Hepatocyte (in vitro differentiated cells): ENCODE data around the gene ENOX1. TPM values are rescaled to one million over a fixed set of nuclear protein-coding genes. Genes with fewer than 3 reads are reported as not detected.
A peak's percentile ranks its signal among the peaks of the same experiment; 100 is the strongest.

ENCODE experiments used
- DNase-seq: peaks from one replicate; pipeline ENCODE4 v3.0.0-alpha.2; 2016; ENCODE audit warnings: low spot score
- H2AFZ ChIP-seq: fragments of 200-600 bp; sonication (generic); 2 replicates; pipeline ENCODE4 v1.6.0; 2016; ENCODE audit warnings: antibody characterized with exemption, mild to moderate bottlenecking
- H3K27ac ChIP-seq: fragments of 200-600 bp; sonication (generic); 2 replicates; pipeline ENCODE4 v1.5.1; 2016; ENCODE audit warnings: mild to moderate bottlenecking
- H3K27me3 ChIP-seq: fragments of 200-600 bp; sonication (generic); 2 replicates; pipeline ENCODE4 v1.6.1; 2016
- H3K36me3 ChIP-seq: fragments of 200-600 bp; sonication (generic); replicated peaks from 2 replicates; pipeline ENCODE4 v1.5.1; 2016; ENCODE audit warnings: low read depth; ENCODE audit not compliant: insufficient read depth
- H3K4me1 ChIP-seq: fragments of 200-600 bp; sonication (generic); 2 replicates; pipeline ENCODE4 v1.5.1; 2016; ENCODE audit warnings: mild to moderate bottlenecking, moderate library complexity; ENCODE audit not compliant: insufficient read depth
- H3K4me2 ChIP-seq: fragments of 200-600 bp; sonication (generic); 2 replicates; pipeline ENCODE4 v1.6.0; 2016
- H3K4me3 ChIP-seq: fragments of 200-600 bp; sonication (generic); 2 replicates; pipeline ENCODE4 v1.5.1; 2016; ENCODE audit warnings: mild to moderate bottlenecking
- H3K79me2 ChIP-seq: fragments of 200-600 bp; sonication (generic); 2 replicates; pipeline ENCODE4 v1.6.0; 2017; ENCODE audit warnings: mild to moderate bottlenecking
- H3K9me2 ChIP-seq: fragments of 200-600 bp; sonication (generic); replicated peaks from 2 replicates; pipeline ENCODE4 v1.6.0; 2017; ENCODE audit warnings: mild to moderate bottlenecking; ENCODE audit not compliant: insufficient read depth
- H3K9me3 ChIP-seq: fragments of 200-600 bp; sonication (generic); 2 replicates; pipeline ENCODE4 v1.5.1; 2016; ENCODE audit warnings: low read depth, mild to moderate bottlenecking
- H4K20me1 ChIP-seq: fragments of 200-600 bp; sonication (generic); 2 replicates; pipeline ENCODE4 v1.6.0; 2016; ENCODE audit warnings: mild to moderate bottlenecking; ENCODE audit not compliant: insufficient read depth, poor library complexity, severe bottlenecking
- EZH2 ChIP-seq: fragments of 200-600 bp; sonication (generic); IDR thresholded peaks from 2 replicates; pipeline ENCODE4 v1.6.1; 2016; ENCODE audit warnings: antibody characterized with exemption, mild to moderate bottlenecking, borderline replicate concordance
- EZH2phosphoT487 ChIP-seq: fragments of 200-600 bp; sonication (generic); IDR thresholded peaks from one replicate; pipeline ENCODE4 v1.6.1; 2018; ENCODE audit warnings: antibody characterized with exemption, mild to moderate bottlenecking, low read depth, moderate library complexity; ENCODE audit not compliant: unreplicated experiment, severe bottlenecking
- WGBS: methylation state at CpG from one replicate; pipeline ENCODE4 v1.1.6; 2016; ENCODE audit warnings: low lambda C conversion rate; ENCODE audit errors: missing lambda C conversion rate; 5-methylcytosine and 5-hydroxymethylcytosine counted together
- polyA plus RNA-seq: library from polyadenylated mRNA; unstranded; fragments of >200 nt; fragmentation: Nextera tagmentation; extraction: Ambion mirVana; gene quantifications from 2 replicates; pipeline ENCODE4 v1.2.1, GENCODE V29; 2016
- total RNA-seq: library from RNA; depleted of rRNA; stranded (reverse); fragments of >200 nt; gene quantifications from 2 replicates; pipeline ENCODE4 v1.2.3, GENCODE V29; 2014
- TF ChIP-seq, protein P1 (sequence below): fragments of 200-600 bp; sonication (generic); IDR thresholded peaks from 2 replicates; pipeline ENCODE4 v1.5.1; 2016; ENCODE audit warnings: antibody characterized with exemption, mild to moderate bottlenecking; ENCODE audit not compliant: poor library complexity

ENOX1 gene
- total and polyA plus RNA-seq, 2 experiments from 2014 or later: 2.4 to 4.0 TPM

DNA sequence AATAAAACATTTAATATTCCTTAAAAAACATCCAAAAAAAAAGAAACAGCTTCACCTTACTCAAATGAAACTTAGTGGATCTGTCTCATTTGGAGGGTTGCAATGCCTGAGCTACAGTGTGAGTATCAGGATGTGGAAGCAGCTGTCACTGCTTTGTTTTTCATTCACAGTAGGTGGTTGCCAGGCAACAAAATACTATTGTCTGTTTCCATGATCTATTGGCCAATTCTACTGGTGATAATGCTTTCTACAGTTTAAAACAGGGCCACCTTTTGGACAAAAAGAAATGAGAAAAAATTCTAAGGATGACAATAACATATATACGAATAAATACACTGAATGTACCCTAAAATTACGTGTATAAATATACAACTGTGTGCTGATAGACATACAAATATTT is 3.0 kb downstream of the ENOX1 start:
- no peak for TF ChIP-seq EZH2
- TF ChIP-seq, protein P1, sequence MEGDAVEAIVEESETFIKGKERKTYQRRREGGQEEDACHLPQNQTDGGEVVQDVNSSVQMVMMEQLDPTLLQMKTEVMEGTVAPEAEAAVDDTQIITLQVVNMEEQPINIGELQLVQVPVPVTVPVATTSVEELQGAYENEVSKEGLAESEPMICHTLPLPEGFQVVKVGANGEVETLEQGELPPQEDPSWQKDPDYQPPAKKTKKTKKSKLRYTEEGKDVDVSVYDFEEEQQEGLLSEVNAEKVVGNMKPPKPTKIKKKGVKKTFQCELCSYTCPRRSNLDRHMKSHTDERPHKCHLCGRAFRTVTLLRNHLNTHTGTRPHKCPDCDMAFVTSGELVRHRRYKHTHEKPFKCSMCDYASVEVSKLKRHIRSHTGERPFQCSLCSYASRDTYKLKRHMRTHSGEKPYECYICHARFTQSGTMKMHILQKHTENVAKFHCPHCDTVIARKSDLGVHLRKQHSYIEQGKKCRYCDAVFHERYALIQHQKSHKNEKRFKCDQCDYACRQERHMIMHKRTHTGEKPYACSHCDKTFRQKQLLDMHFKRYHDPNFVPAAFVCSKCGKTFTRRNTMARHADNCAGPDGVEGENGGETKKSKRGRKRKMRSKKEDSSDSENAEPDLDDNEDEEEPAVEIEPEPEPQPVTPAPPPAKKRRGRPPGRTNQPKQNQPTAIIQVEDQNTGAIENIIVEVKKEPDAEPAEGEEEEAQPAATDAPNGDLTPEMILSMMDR: no peak
- no peak for TF ChIP-seq EZH2phosphoT487
- DNase-seq: peak; percentile 28
- no peaks in the 10 kb centered on the region for H3K79me2 ChIP-seq
- no peaks in the 10 kb centered on the region for H4K20me1 ChIP-seq
- H3K9me2 ChIP-seq: no peaks in the 10 kb centered on the region
- H3K27ac ChIP-seq: no peak overlapping the region
- no peak overlapping the region for H3K4me2 ChIP-seq
- WGBS: 82% methylated on average over 2 of the region's 2 CpGs
- H3K9me3 ChIP-seq: no peaks in the 10 kb centered on the region
- H2AFZ ChIP-seq: no peak overlapping the region
- H3K36me3 ChIP-seq: no peaks in the 10 kb centered on the region
- peaks cover 15% of the 10 kb centered on the region for H3K27me3 ChIP-seq
- H3K4me3 ChIP-seq: no peak overlapping the region
- peaks cover 7% of the 10 kb centered on the region for H3K4me1 ChIP-seq

DNA sequence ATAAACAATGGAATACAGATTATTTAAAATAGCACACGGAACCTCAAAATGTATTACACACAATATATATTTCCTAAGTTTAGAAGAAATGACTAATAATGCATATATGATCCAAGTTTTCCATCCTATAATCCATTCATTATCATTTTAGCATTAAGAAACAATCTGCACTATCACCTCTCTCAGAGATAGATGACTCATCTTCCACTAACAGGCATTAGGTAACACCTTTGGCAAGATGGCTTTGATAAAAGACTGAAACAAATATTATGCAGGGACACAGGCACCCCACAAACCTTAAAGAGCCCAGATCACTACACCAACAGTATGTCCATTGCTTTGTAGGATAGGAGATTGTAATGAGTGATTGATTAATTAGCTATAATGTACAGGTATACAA is 4.1 kb downstream of the ENOX1 start:
- no peaks in the 10 kb centered on the region for H4K20me1 ChIP-seq
- H2AFZ ChIP-seq: no peak overlapping the region
- H3K9me2 ChIP-seq: no peaks in the 10 kb centered on the region
- no peaks in the 10 kb centered on the region for H3K9me3 ChIP-seq
- no peak overlapping the region for H3K27ac ChIP-seq
- no peaks in the 10 kb centered on the region for H3K36me3 ChIP-seq
- H3K4me2 ChIP-seq: no peak overlapping the region
- H3K27me3 ChIP-seq: peaks cover 9% of the 10 kb centered on the region
- H3K4me3 ChIP-seq: no peak overlapping the region
- TF ChIP-seq EZH2 (no peak), EZH2phosphoT487 (no peak)
- TF ChIP-seq, protein P1: no peak
- no peak for DNase-seq
- no peaks in the 10 kb centered on the region for H3K79me2 ChIP-seq
- 90% methylated on average over 1 of the region's 1 CpG for WGBS
- peaks cover 6% of the 10 kb centered on the region for H3K4me1 ChIP-seq

DNA sequence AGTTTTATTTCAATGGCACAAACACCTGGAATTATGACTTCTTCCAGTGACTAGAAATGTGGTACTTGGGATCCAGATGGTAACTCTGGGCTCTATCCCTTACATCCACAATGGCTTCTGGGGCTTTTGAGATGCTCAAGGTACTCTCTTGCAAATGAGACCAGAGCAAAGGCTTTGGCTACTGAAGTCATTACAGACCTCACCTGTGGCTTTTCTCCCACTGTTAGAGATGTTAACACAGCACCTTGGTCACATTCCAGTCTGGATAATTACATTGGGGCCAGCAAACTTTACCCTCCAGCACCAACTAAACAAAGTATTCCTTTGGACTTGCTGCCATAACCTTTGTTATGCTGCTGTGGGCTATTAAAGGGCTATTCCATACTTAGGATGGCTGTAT is 6.1 kb downstream of the ENOX1 start:
- Histone ChIP-seq H3K4me3 (no peak overlapping the region), H3K9me3 (no peaks in the 10 kb centered on the region), H3K27me3 (peaks cover 8% of the 10 kb centered on the region), H4K20me1 (no peaks in the 10 kb centered on the region), H3K4me2 (no peak overlapping the region), H3K9me2 (no peaks in the 10 kb centered on the region), H3K36me3 (no peaks in the 10 kb centered on the region), H2AFZ (no peak overlapping the region), H3K27ac (no peak overlapping the region), H3K4me1 (no peaks in the 10 kb centered on the region), H3K79me2 (no peaks in the 10 kb centered on the region)
- no peak for DNase-seq
- TF ChIP-seq EZH2phosphoT487 (no peak), EZH2 (no peak)
- TF ChIP-seq, protein P1: no peak

DNA sequence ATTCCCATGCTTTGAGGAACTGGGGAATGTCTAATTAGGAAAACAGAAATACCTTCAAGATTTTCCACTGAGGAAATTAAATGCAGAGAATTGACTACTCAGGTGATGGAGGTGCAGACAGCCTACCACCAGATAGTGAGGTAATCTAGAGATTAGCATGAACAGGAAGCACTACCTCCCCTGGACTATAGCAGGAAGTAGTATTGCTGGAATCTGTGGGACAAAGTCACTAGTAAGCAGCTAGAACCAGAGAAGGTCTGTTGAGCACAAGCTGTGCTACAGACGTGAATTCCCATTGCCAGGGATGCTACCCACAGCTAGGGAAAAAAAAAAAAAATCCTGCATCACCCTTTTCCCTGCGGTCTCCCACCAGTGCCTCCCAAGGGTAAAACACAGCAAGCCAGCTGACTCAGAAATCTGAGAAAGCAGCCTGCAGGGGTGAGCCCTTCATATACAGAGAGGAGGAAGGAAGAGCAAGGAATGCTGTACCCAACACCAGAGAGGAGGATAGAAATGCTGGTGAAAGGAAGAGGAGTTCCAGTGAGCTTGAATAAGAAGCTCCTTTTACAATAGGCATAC is 10.2 kb downstream of the ENOX1 start:
- H3K27ac ChIP-seq: no peak overlapping the region
- no peak overlapping the region for H3K4me3 ChIP-seq
- WGBS: 60% methylated on average over 2 of the region's 2 CpGs
- no peaks in the 10 kb centered on the region for H3K79me2 ChIP-seq
- no peaks in the 10 kb centered on the region for H3K9me2 ChIP-seq
- H3K27me3 ChIP-seq: no peaks in the 10 kb centered on the region
- TF ChIP-seq EZH2phosphoT487 (no peak), EZH2 (no peak)
- TF ChIP-seq, protein P1: no peak
- no peaks in the 10 kb centered on the region for H3K36me3 ChIP-seq
- no peak overlapping the region for H2AFZ ChIP-seq
- no peak for DNase-seq
- H3K9me3 ChIP-seq: no peaks in the 10 kb centered on the region
- H3K4me1 ChIP-seq: no peaks in the 10 kb centered on the region
- no peaks in the 10 kb centered on the region for H4K20me1 ChIP-seq
- no peak overlapping the region for H3K4me2 ChIP-seq
